Neural cell (in vitro differentiated cells): ENCODE measurements around the gene ZNF189. TPM values are rescaled to one million over a fixed set of nuclear protein-coding genes. Genes with fewer than 3 reads are reported as not detected.

Experiments
- H2AFZ ChIP-seq: fragments of 200-600, 300-800 bp; sonication (generic), shearing (Covaris generic); 2 replicates; pipeline ENCODE4 v1.6.0; 2014; ENCODE audit warnings: low read depth, mild to moderate bottlenecking, antibody characterized with exemption, low read length, moderate library complexity
- H3F3A ChIP-seq: fragments of 200-600 bp; shearing (Covaris generic); 2 replicates; pipeline ENCODE4 v1.6.1; 2016; ENCODE audit warnings: mild to moderate bottlenecking, moderate library complexity, mixed read lengths, antibody characterized with exemption, low read length; ENCODE audit not compliant: insufficient read depth, poor library complexity, severe bottlenecking
- H3K27ac ChIP-seq: fragments of 200-600, 300-800 bp; sonication (generic), shearing (Covaris generic); 2 replicates; pipeline ENCODE4 v1.5.1; 2014; ENCODE audit warnings: mild to moderate bottlenecking, low read length, moderate library complexity
- H3K27me3 ChIP-seq: fragments of 300-800, 200-600 bp; sonication (generic), shearing (Covaris generic); 2 replicates; pipeline ENCODE4 v1.6.0; 2014; ENCODE audit warnings: mild to moderate bottlenecking, low read depth, low read length, moderate library complexity; ENCODE audit not compliant: insufficient read depth
- H3K36me3 ChIP-seq: fragments of 300-800, 200-600 bp; sonication (generic), shearing (Covaris generic); 2 replicates; pipeline ENCODE4 v1.5.1; 2014; ENCODE audit warnings: mild to moderate bottlenecking, antibody characterized with exemption, low read length, moderate library complexity; ENCODE audit not compliant: insufficient read depth
- H3K4me2 ChIP-seq: fragments of 300-800, 200-600 bp; sonication (generic), shearing (Covaris generic); 2 replicates; pipeline ENCODE4 v1.6.0; 2014; ENCODE audit warnings: mild to moderate bottlenecking, low read length
- H3K4me3 ChIP-seq: fragments of 300-800, 200-600 bp; sonication (generic), shearing (Covaris generic); 2 replicates; pipeline ENCODE4 v1.5.1; 2014; ENCODE audit warnings: mild to moderate bottlenecking, low read length, moderate library complexity
- H3K79me2 ChIP-seq: fragments of 200-600 bp; shearing (Covaris generic); replicated peaks from 2 replicates; pipeline ENCODE4 v1.6.0; 2014; ENCODE audit warnings: mild to moderate bottlenecking, low read length, moderate library complexity; ENCODE audit not compliant: insufficient read depth
- H3K9ac ChIP-seq: fragments of 300-800, 200-600 bp; sonication (generic), shearing (Covaris generic); 2 replicates; pipeline ENCODE4 v1.6.1; 2016; ENCODE audit warnings: mild to moderate bottlenecking, low read length, mixed read lengths
- H3K9me2 ChIP-seq: fragments of 200-600 bp; shearing (Covaris generic); 2 replicates; pipeline ENCODE4 v1.6.1; 2016; ENCODE audit warnings: mild to moderate bottlenecking, low read length, mixed read lengths; ENCODE audit not compliant: insufficient read depth
- H3K9me3 ChIP-seq: fragments of 200-600, 300-800 bp; sonication (generic), shearing (Covaris generic); 2 replicates; pipeline ENCODE4 v1.6.1; 2016; ENCODE audit warnings: mild to moderate bottlenecking, mixed run types, low read length, moderate library complexity, mixed read lengths
- H4K20me1 ChIP-seq: fragments of 200-600 bp; shearing (Covaris generic); 2 replicates; pipeline ENCODE4 v1.6.1; 2016; ENCODE audit warnings: mild to moderate bottlenecking, mixed run types; ENCODE audit not compliant: insufficient read depth
- CTCF ChIP-seq: fragments of 450-650 bp; IDR thresholded peaks from 2 replicates; pipeline ENCODE4 v1.5.1; 2014; ENCODE audit warnings: antibody characterized with exemption, mild to moderate bottlenecking, moderate library complexity; ENCODE audit not compliant: poor library complexity, severe bottlenecking
- EP300 ChIP-seq: fragments of 450-650 bp; conservative IDR thresholded peaks from 2 replicates; pipeline ENCODE4 v1.6.1; 2014; ENCODE audit warnings: antibody characterized with exemption, mild to moderate bottlenecking, moderate library complexity; ENCODE audit not compliant: poor library complexity, severe bottlenecking
- EZH2 ChIP-seq: fragments of 200-600, 300-800 bp; shearing (Covaris generic), sonication (generic); IDR thresholded peaks from 2 replicates; pipeline ENCODE4 v1.6.1; 2014; ENCODE audit warnings: antibody characterized with exemption, low read length, borderline replicate concordance, mild to moderate bottlenecking; ENCODE audit not compliant: insufficient read depth, poor library complexity, severe bottlenecking
- MXI1 ChIP-seq: fragments of 450-650 bp; conservative IDR thresholded peaks from 2 replicates; pipeline ENCODE4 v1.6.1; 2014; ENCODE audit warnings: antibody characterized with exemption, mild to moderate bottlenecking; ENCODE audit not compliant: poor library complexity, severe bottlenecking
- POLR2AphosphoS5 ChIP-seq: IDR thresholded peaks from 2 replicates; pipeline ENCODE4 v1.6.1; 2012
- RAD21 ChIP-seq: fragments of 450-650 bp; conservative IDR thresholded peaks from 2 replicates; pipeline ENCODE4 v1.6.1; 2014; ENCODE audit warnings: antibody characterized with exemption, mild to moderate bottlenecking, moderate library complexity
- REST ChIP-seq: IDR thresholded peaks from 2 replicates; pipeline ENCODE4 v1.6.1; 2012; ENCODE audit warnings: borderline replicate concordance
- SMC3 ChIP-seq: fragments of 450-650 bp; conservative IDR thresholded peaks from 2 replicates; pipeline ENCODE4 v1.6.1; 2014; ENCODE audit warnings: antibody characterized with exemption, mild to moderate bottlenecking, moderate library complexity; ENCODE audit not compliant: poor library complexity
- TAF1 ChIP-seq: IDR thresholded peaks from 2 replicates; pipeline ENCODE4 v1.6.1; 2012; ENCODE audit warnings: low read depth
- polyA plus RNA-seq: library from polyadenylated mRNA; depleted of rRNA; stranded (reverse); fragments of >200 nt; gene quantifications from 2 replicates; pipeline ENCODE4 v1.2.3, GENCODE V29; 2014

The ZNF189 gene
- polyA plus RNA-seq, 1 donor from 2014 or later: 28.0 TPM

- Histone ChIP-seq H4K20me1 (no peaks in the 10 kb centered on the region), H3K9me3 (no peaks in the 10 kb centered on the region), H3F3A (no peaks in the 10 kb centered on the region), H3K9ac (no peak overlapping the region), H3K4me3 (no peak overlapping the region), H3K4me2 (no peak overlapping the region), H3K27me3 (no peaks in the 10 kb centered on the region), H3K9me2 (no peaks in the 10 kb centered on the region), H3K79me2 (no peaks in the 10 kb centered on the region), H2AFZ (no peak overlapping the region), H3K27ac (no peak overlapping the region), H3K36me3 (no peaks in the 10 kb centered on the region)
- no peak for TF ChIP-seq MXI1
- TF ChIP-seq RAD21: no peak
- TF ChIP-seq POLR2AphosphoS5: no peak
- TF ChIP-seq CTCF: no peak
- TF ChIP-seq REST: no peak
- no peak for TF ChIP-seq EZH2
- no peak for TF ChIP-seq EP300
- no peak for TF ChIP-seq SMC3
- TF ChIP-seq TAF1: no peak
Measured at GRCh38 chr9:101376111-101376848, 22.4 kb upstream of the ZNF189 start.

- TF ChIP-seq POLR2AphosphoS5 (no peak), SMC3 (no peak), MXI1 (no peak), CTCF (no peak), REST (no peak), EP300 (no peak), TAF1 (no peak), RAD21 (no peak), EZH2 (no peak)
- H3K4me3 ChIP-seq: no peak overlapping the region
- H3K9me3 ChIP-seq: no peaks in the 10 kb centered on the region
- no peaks in the 10 kb centered on the region for H3K9me2 ChIP-seq
- H3F3A ChIP-seq: no peaks in the 10 kb centered on the region
- no peaks in the 10 kb centered on the region for H4K20me1 ChIP-seq
- H3K27me3 ChIP-seq: no peaks in the 10 kb centered on the region
- no peak overlapping the region for H3K4me2 ChIP-seq
- H3K27ac ChIP-seq: no peak overlapping the region
- H3K36me3 ChIP-seq: no peaks in the 10 kb centered on the region
- no peak overlapping the region for H3K9ac ChIP-seq
- no peak overlapping the region for H2AFZ ChIP-seq
- no peaks in the 10 kb centered on the region for H3K79me2 ChIP-seq
Measured at GRCh38 chr9:101380295-101380694, 18.4 kb upstream of the ZNF189 start.
